ENCODE measurements around the gene SHMT2. TPM values are rescaled to one million over a fixed set of nuclear protein-coding genes. Genes with fewer than 3 reads are reported as not detected.

Gene SHMT2
- total RNA-seq, 1 experiment from 2014 or later: 210 TPM

- POLR2A ChIA-PET (ENCODE audit: unreplicated experiment): no interaction called here
- H4K20me1 ChIP-seq (ENCODE audit: low read length): no peaks in the 10 kb centered on the region
- DNase-seq: no peak
- H2AFZ ChIP-seq (ENCODE audit: low read length): no peak overlapping the region
- intact Hi-C loops (cut with micrococcal nuclease): no loop called here
- H3K9me3 ChIP-seq (ENCODE audit: low read length): no peaks in the 10 kb centered on the region
- BruUV-seq (replicated peaks): no TSS peak
- CTCF ChIA-PET: interaction anchor here (0.6 kb wide), 1 partner anchor 106 kb away, joined by 3 read pairs; no protein-coding TSS in a partner anchor
- TF ChIP-seq, protein P1, sequence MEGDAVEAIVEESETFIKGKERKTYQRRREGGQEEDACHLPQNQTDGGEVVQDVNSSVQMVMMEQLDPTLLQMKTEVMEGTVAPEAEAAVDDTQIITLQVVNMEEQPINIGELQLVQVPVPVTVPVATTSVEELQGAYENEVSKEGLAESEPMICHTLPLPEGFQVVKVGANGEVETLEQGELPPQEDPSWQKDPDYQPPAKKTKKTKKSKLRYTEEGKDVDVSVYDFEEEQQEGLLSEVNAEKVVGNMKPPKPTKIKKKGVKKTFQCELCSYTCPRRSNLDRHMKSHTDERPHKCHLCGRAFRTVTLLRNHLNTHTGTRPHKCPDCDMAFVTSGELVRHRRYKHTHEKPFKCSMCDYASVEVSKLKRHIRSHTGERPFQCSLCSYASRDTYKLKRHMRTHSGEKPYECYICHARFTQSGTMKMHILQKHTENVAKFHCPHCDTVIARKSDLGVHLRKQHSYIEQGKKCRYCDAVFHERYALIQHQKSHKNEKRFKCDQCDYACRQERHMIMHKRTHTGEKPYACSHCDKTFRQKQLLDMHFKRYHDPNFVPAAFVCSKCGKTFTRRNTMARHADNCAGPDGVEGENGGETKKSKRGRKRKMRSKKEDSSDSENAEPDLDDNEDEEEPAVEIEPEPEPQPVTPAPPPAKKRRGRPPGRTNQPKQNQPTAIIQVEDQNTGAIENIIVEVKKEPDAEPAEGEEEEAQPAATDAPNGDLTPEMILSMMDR (conservative IDR thresholded peaks at IDR 0.05; ENCODE audit: low read depth, low read length): no peak
- TF ChIP-seq EZH2 (IDR thresholded peaks at IDR 0.05; ENCODE audit: low read length, unreplicated experiment) (no peak), EZH2phosphoT487 (IDR thresholded peaks at IDR 0.05; ENCODE audit: borderline replicate concordance, low read length) (no peak)
- peaks cover 6% of the 10 kb centered on the region; the same call in 1 of the 2 replicates for H3K36me3 ChIP-seq (ENCODE audit: low read depth, low read length)
- H3F3A ChIP-seq (ENCODE audit: low read length, unreplicated experiment): no peaks in the 10 kb centered on the region
- no peak for ATAC-seq
- H3K4me3 ChIP-seq (ENCODE audit: low read length): no peak overlapping the region
- H3K4me2 ChIP-seq (ENCODE audit: low read length): no peak overlapping the region
- no peaks in the 10 kb centered on the region for H3K27me3 ChIP-seq (ENCODE audit: low read length)
- H3K4me1 ChIP-seq (ENCODE audit: insufficient read depth, low read length): peaks cover 9% of the 10 kb centered on the region; the same call in 1 of the 2 replicates
- H3K27ac ChIP-seq (ENCODE audit: low read length): no peak overlapping the region
- no peaks in the 10 kb centered on the region for H3K79me2 ChIP-seq (ENCODE audit: low read length)
- no peaks in the 10 kb centered on the region for H3K9me2 ChIP-seq (replicated peaks; ENCODE audit: low read length)
- no peak overlapping the region for H3K9ac ChIP-seq (ENCODE audit: low read length)
These were observed 44.1 kb upstream of the SHMT2 start for GRCh38 chr12:57185403-57185802.

DNA sequence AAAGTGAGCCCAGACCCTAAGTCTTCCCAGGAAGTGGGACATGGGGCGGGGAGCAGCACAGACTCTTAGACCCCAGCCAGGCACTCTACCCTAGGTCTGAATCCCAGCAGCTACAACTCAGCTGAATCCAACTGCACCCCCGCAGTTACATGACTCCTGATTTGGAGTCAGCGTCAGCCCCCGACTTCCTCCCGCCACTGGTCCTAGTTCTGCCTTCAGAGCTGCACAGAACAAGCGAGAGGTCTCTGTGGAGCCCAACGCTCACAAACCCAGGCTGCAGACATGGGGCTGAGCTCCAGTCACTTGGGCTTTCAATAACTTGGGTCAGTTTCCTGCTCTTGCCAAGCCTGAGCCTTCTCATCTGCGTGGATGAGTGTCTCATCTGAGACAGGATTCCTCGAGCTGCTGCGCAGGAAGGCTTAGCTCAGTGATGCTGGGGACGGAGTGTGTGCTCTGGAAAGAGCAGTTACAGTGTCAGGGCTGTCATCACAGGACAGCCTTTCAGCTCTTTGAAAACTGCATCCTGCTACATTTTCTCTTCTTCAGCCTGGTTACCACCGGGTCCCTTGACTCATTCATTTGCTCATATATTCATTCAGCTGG is 43.5 kb upstream of the SHMT2 start:
- Histone ChIP-seq H2AFZ (ENCODE audit: low read length) (no peak overlapping the region), H3K36me3 (ENCODE audit: low read depth, low read length) (peaks cover 6% of the 10 kb centered on the region; the same call in 1 of the 2 replicates), H4K20me1 (ENCODE audit: low read length) (no peaks in the 10 kb centered on the region), H3K9me2 (replicated peaks; ENCODE audit: low read length) (no peaks in the 10 kb centered on the region), H3K4me2 (ENCODE audit: low read length) (no peak overlapping the region), H3K79me2 (ENCODE audit: low read length) (no peaks in the 10 kb centered on the region), H3K9ac (ENCODE audit: low read length) (no peak overlapping the region), H3K9me3 (ENCODE audit: low read length) (no peaks in the 10 kb centered on the region), H3K4me3 (ENCODE audit: low read length) (no peak overlapping the region), H3K4me1 (ENCODE audit: insufficient read depth, low read length) (peaks cover 9% of the 10 kb centered on the region; the same call in 1 of the 2 replicates), H3K27me3 (ENCODE audit: low read length) (no peaks in the 10 kb centered on the region), H3K27ac (ENCODE audit: low read length) (no peak overlapping the region), H3F3A (ENCODE audit: low read length, unreplicated experiment) (no peaks in the 10 kb centered on the region)
- no peak for DNase-seq
- POLR2A ChIA-PET (ENCODE audit: unreplicated experiment): no interaction called here
- CTCF ChIA-PET: interaction anchor here (0.6 kb wide), 1 partner anchor 106 kb away, joined by 3 read pairs; no protein-coding TSS in a partner anchor
- no peak for TF ChIP-seq EZH2phosphoT487 (IDR thresholded peaks at IDR 0.05; ENCODE audit: borderline replicate concordance, low read length)
- no peak for TF ChIP-seq EZH2 (IDR thresholded peaks at IDR 0.05; ENCODE audit: low read length, unreplicated experiment)
- TF ChIP-seq, protein P1 (conservative IDR thresholded peaks at IDR 0.05; ENCODE audit: low read depth, low read length): no peak
- intact Hi-C loops (cut with micrococcal nuclease): no loop called here
- ATAC-seq: no peak
- no TSS peak for BruUV-seq (replicated peaks)
